Measurements from ENCODE around the gene TRIM7.

TRIM7 gene

DNA sequence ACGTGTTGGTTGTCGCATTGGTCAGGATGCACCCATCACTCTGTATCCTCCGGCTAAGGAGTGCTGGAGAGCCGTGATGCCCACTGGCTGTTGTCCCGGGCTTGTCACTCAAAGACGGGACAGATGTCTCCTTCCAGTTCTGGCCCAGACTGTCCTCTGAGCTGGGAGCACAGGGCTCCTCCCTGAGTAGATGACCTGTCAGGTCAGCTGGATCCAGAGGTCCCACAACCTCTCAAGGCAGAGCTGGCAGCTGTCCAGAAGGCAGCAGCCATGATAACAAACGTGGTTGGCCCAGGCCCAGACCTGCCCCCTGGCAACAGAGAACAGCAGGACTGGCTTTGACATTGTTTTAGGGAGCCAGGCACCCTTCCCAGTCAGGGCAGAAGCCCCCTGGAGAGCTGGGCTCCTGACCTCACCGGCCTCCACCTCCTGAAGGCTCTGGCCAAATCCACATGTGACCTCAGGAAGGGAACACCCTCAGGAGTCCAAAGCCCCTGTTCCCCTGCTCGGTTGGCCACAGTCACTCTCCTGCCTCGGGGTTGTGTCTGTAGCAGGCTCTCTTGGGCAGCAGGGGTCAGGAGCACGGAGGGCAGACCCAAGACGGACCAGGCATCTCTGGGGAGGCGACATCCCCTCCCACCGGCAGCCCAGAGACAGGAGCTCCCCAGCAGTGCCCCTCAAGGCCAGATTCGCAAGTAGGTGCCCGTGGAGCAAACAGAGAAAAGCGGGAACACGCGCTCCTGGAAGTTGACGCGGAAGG is 10.3 kb downstream of the TRIM7 start:
- no peak for TF ChIP-seq ZFX (IDR thresholded peaks at IDR 0.05)
- TF ChIP-seq, protein P1, sequence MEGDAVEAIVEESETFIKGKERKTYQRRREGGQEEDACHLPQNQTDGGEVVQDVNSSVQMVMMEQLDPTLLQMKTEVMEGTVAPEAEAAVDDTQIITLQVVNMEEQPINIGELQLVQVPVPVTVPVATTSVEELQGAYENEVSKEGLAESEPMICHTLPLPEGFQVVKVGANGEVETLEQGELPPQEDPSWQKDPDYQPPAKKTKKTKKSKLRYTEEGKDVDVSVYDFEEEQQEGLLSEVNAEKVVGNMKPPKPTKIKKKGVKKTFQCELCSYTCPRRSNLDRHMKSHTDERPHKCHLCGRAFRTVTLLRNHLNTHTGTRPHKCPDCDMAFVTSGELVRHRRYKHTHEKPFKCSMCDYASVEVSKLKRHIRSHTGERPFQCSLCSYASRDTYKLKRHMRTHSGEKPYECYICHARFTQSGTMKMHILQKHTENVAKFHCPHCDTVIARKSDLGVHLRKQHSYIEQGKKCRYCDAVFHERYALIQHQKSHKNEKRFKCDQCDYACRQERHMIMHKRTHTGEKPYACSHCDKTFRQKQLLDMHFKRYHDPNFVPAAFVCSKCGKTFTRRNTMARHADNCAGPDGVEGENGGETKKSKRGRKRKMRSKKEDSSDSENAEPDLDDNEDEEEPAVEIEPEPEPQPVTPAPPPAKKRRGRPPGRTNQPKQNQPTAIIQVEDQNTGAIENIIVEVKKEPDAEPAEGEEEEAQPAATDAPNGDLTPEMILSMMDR (conservative IDR thresholded peaks at IDR 0.05), result no peak
- H3K27ac ChIP-seq, result no peak overlapping the region

DNA sequence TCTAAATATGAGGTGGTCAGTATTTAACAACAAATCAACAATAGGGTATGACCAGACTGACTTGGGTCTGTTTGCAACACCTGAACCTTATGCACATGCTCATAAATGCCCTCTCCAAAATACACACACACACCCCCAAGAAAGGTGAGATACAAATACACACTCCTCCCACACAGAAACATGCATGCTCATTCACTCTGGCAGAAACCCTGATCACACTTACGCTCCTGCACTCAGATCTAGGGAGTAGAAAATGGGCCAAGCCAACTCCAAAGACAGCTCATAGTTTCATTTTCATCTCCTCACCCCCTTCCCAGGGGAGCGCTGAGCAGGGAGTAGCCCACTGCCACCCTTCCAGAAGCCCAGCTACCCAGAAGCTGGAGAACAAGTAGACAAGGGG is 11.3 kb downstream of the TRIM7 start:
- H3K27ac ChIP-seq, result no peak overlapping the region
- TF ChIP-seq ZFX (IDR thresholded peaks at IDR 0.05), result no peak
- TF ChIP-seq, protein P1 (conservative IDR thresholded peaks at IDR 0.05), result no peak

DNA sequence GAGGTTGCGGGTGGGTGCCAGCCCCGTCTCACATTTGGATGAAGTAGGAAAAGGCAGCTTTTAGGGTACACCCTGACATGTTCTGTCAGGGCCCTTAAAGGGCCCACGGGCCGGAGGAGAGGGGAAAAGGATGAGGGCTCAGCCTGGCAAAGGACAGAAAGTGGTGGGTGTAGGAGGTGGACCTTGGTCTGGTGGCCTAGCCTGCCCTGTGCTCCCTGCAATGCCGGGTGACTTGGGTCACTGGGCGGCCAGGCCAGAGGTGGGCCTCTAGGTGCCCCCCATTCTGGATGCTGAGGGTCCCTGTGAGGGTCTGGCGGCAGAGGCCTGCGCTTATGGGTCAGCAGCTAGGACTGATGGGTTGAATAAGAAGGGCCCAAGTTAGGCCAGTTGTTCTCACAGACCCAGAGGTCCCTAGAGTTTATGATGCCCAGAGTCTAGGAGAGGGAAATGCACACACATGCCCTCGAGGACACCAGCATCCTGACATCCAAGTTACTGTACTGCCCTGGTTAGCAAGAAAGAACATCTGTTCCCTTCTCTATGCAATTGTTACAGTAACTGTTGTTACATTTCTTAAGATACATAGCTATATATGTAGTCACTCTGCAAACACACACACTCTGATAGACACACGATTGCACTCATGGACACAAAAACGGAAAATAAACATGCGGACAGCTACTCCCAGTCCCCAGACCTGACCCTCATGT is 12.5 kb downstream of the TRIM7 start:
- peak overlapping the region; percentile 79 for H3K27ac ChIP-seq
- TF ChIP-seq ZFX (IDR thresholded peaks at IDR 0.05), result peak; percentile 25; the same call in 1 of the 2 replicates
- TF ChIP-seq, protein P1 (conservative IDR thresholded peaks at IDR 0.05), result no peak

DNA sequence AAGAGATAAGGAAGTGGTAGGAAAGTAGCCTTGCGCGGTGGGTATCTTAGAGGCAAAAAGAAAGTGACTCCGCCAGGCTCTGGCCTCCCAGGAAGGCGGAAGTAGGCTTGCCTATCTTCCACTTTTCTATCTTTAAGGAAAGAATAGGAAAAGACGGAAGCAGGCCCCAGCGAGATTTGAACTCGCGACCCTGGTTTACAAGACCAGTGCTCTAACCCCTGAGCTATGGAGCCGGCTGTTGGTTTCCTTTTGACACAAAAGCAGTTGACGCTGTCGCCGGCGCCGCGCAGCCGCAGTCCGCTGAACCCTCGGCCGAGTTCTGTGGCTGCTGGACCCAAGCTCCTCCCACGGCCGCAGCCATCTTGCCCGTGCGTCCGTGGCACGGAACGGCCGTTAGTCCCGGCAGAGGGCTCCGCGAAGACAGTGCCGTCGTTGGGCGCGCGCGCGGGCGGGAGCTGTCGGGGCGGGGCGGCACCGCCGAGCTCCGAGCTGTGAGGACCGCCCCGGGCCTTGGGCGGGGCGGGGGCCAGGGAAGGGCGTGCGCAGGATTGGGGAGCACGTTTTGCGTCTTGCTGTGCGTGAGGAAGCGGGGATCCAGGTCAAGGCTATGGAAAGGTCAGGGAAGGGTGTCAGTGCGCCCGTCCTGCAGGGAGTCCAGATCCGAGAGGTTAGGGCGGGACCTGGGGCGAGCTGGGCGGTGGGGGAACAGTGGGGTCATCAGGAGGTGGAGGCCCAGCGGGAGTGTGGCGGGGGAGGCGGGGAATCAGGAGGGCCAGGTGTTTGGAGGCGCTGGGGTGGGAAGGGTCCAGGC is 13.3 kb downstream of the TRIM7 start:
- TF ChIP-seq, protein P1 (conservative IDR thresholded peaks at IDR 0.05), result no peak
- TF ChIP-seq ZFX (IDR thresholded peaks at IDR 0.05), result no peak
- peak overlapping the region; percentile 79 for H3K27ac ChIP-seq

DNA sequence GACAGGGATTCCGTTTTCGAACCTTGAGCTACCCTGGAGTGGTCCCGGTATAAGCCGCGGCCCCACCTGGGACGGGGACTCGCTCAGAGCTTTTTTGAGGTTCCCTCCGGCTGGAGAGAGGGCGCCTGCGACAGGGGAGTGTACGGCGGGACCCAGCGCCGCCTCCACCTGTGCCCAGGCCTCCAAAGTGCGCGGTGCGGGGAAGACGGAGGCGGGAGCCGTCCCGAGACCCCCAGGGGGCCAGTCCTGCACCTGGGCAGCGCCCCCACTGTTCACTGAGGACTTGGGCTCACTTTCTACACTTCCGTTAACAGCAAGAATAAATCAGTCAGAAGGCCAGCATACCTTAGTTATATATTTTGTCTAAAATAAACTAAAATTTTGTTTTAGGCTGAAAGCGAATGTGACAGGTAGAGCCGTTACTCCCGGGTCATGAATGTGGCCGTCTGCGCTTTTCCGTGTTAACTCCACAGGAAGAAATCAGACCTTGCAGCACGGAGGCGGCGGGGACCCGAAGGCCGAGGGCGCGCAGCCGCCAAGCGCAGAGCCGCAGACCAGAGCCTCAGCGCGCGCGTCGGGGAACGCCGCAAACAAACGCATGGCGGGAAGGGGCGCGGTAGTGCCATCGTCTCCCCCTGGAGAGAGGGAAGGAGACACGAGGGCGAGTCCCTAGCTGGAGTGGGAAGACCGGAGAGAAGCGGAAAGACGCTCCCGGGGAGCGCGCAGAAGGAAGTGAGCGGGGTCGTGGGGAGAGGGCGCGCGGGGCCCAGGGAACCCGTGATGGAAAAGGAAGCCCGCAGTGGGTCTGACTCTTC is 14.1 kb downstream of the TRIM7 start:
- H3K27ac ChIP-seq, result peak overlapping the region; percentile 79
- TF ChIP-seq ZFX (IDR thresholded peaks at IDR 0.05), result no peak
- TF ChIP-seq, protein P1 (conservative IDR thresholded peaks at IDR 0.05), result no peak; the same call in 1 of the 2 replicates

DNA sequence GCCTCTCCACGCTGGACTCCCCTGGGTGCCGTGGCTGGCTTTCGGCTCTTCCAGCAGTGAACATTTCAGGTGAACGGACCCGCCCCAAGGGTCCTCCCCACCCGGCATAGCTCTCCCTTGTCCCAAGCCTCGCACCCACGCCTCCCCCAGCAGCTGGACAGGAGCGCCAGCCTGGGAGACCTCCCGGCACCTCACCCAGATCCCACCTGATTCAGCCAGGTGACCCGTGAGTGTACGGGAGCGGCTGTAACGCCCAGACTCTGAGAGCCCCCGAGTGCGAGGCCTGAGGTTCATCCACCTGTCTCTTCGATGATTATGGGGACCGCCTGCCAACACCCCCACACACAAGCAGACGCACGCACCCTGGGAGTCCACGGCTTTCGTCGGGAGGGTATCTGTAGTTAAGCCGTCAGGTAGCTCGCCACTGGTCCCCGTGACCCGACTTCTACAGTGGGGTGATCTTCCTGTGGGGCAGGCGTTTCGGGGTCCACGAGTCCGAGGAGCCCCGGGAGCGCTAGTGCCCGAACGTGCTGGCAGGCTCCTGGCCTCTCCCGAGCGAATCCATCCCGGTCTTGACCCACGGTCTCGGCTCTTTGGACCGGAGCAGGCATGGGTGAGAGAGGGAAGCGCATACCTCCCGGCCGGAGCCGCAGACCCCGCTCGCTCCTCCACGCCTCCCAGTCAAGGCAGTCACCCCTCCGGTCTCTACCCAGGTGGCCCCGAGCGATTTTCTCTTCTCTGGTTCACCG is 14.9 kb downstream of the TRIM7 start:
- peak overlapping the region; percentile 79; the same call in 1 of the 2 replicates for H3K27ac ChIP-seq

More for the DNA sequence above, 14.9 kb downstream of the TRIM7 start:
- TF ChIP-seq ZFX (IDR thresholded peaks at IDR 0.05), result no peak

All from C4-2B (cell line).